HG02588 (cell line): ENCODE measurements around the gene JAKMIP2.
"Not testable (repeated sequence)": the region's sequence is repeated elsewhere in the genome, so short reads cannot be mapped to it uniquely, and the experiment has no call there.

ENCODE experiments used
- ATAC-seq: cut with Tn5 transposase; IDR thresholded peaks from one replicate; pipeline ENCODE4 v1.9.1; 2021; ENCODE audit warnings: mild to moderate bottlenecking, moderate library complexity; ENCODE audit not compliant: unreplicated experiment

The JAKMIP2 gene

DNA sequence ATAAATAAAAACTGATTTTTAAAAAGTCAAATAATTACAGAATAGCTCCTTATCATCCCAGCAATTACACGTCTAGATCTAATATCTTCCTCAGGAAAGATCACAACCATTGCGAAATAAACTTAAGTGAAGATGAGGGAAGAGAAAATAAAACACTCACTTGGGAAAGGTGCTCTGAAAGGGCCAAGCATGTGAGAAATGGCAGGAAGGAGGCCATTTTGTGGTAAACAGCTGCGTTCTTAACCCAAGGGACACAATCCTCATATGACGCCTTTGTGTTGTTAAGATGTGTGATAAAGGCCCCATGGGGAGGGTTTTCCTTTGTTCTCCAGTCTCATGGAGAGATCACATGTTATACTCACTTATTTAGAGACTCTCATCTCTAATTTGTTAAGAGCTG lies 32.5 kb downstream of the JAKMIP2 start:
- ATAC-seq, result no peak

DNA sequence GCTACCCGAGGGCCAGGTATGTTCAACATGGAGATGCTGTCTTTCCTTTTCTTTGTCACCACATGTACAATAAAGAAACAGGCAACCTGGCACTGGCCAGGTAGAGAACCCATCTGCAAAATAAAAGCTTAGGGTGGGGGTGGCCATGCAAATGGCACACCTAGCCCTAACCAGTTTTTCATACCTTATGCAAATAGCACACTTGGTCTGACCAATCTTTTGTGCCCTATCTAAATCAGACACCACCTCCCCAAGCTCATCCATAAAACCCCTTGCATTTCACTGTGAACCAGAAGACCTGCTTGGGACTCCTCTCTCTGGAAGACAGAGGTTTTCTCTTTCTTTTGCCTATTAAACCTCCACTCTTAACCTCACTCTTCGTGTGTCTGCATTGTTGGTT lies 33.9 kb downstream of the JAKMIP2 start:
- ATAC-seq, result no peak

DNA sequence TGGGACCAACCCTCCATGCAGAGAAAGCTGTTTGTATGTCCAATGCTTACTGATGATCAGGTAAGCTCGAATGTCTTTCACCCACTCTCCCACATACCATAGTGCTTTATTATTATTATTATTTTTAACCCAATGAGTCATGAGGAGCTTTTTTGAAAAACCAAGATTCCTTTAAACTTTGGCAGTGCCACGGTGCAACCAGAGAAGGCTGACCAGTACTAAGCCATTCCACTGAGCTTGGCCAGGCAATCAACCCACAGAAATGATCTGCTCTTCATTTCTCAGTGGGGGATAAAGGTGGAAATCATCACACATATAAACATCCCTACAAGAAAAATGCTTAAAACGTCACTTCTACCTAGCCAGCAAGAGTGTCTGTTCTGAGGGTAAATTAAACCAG lies 35.5 kb downstream of the JAKMIP2 start:
- ATAC-seq, result no peak

DNA sequence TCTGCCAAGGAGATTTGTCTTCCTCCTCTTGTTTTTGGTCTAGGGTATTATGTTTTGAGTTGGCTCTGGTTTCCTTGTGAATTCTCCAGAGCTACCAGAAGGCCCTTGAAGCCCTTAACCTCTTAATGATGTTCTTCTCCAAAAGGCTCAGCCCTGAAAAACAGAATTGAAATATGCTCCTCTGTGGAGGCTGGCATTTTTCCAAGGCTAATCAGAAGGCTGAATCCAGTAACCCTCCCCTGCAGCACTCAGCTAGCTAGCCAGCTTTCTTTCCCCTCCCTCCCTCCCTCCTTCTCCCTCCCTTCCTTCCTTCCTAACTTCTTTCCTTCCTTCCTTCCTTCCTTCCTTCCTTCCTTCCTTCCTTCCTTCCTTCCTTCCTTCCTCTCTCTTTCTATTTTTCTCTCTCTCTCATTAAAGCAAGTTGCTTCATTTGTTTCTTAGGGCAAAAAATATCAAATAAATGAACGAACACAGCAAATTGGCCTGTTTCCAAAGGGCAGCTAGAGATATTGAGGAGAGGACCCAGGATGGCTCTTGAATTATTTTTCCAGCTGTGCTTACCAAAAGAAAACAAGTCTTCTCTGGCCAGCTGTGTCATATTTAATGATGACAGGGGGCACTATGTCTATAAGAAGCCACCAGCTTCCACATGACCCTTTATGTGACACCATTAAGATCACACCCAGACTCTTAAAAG lies 38.7 kb downstream of the JAKMIP2 start:
- no peak for ATAC-seq

GRCh38 chr5:147743012-147743411 lies 39.5 kb downstream of the JAKMIP2 start:
- ATAC-seq, result no peak

DNA sequence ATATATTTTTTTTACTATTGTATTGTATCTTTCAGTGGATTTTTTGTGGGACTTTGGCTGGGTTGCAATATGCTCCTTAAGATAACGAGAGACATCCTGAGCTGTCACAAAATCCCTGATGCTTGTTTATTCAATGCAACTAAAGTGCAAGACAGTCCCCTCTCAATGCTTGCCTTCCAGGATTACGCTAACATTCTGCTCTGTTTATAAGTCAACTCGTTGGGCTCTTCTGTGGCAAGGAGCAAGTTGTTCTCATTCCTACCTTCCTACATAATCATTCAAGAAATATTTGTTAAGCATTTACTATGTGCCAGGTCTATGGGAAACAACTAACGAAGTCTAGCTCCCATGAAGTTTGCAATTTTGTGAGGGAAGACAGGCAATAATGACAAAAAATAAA lies 40.4 kb downstream of the JAKMIP2 start:
- ATAC-seq, result no peak

DNA sequence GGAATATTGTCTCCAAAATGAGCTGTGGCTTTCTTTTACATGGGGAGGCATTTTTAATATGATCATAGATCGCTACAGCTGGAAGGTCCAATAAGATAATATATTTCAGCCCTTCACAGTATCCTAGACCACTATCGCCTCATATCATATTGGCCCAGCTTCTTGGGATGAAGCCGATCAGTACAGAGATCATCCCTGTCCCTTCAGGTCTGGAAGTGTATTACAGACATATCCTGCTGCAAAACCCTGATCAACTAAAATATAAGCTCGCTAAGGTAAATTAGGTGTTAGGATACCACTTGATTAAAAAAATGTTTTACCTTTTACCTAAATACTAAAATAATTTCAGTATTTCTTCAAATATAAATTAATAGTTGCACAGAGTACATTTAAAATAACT lies 41.7 kb downstream of the JAKMIP2 start:
- ATAC-seq, result no peak

DNA sequence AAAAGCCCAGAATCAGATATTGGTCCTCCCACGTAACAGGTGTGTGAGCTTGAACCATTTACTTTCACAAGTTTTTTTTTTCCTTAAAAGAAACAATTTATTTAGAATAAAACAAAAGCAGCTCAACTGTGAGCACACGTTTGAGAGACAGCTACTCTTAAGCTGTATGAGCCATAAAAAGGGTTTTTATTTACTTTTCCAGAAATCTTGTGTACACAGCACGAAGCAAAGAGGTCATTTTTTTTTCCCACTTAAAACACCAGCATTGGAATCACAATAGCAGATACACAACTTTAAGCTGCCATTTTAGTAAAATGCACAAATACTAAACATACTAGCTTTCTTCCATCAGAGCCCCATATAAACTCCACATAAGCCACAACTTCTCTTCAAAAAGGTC lies 44.6 kb downstream of the JAKMIP2 start:
- ATAC-seq, result no peak

DNA sequence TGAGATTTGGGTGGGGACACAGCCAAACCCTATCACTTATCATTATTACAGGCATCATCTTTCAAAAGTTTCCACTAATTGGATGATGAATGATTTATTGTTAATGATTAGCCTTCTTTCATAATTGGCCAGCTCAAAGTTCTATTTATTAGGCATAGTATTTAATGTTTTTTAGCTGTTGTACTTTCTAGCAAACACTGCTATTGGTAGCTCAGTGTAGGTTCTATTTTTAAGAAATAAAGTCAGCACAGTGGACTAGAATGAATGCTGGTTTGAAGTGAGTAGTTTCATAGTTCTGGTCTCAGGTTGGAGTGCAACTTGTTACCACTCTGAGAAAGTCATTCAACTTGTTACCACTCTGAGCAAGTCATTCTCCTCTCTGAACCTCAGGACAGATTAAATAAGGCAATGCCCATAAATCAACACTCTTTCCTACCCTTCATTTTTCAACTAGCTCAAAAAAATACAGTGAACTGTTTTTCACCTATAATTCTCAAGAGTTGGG lies 46.9 kb downstream of the JAKMIP2 start:
- ATAC-seq, result no peak

GRCh38 chr5:147734894-147735293 lies 47.6 kb downstream of the JAKMIP2 start:
- no peak for ATAC-seq

DNA sequence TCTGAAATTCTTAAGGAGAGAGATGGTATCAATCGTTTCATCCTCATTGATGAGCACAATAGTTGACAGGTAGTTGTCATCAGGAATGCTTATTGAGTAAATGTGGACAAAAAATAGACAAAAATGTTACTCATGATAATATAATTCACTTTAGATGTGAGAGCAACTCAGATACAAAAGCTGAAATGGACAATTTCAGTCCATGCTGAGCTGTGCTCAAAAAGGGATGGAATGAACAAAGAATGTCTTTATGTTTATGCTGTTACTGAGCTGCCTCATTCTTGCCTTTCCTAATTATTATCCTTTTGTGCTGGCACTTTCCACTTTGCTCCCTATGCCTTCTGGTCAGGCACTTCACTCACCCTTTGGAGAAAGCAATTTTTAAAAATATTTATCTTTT lies 49.5 kb downstream of the JAKMIP2 start:
- ATAC-seq, result no peak

DNA sequence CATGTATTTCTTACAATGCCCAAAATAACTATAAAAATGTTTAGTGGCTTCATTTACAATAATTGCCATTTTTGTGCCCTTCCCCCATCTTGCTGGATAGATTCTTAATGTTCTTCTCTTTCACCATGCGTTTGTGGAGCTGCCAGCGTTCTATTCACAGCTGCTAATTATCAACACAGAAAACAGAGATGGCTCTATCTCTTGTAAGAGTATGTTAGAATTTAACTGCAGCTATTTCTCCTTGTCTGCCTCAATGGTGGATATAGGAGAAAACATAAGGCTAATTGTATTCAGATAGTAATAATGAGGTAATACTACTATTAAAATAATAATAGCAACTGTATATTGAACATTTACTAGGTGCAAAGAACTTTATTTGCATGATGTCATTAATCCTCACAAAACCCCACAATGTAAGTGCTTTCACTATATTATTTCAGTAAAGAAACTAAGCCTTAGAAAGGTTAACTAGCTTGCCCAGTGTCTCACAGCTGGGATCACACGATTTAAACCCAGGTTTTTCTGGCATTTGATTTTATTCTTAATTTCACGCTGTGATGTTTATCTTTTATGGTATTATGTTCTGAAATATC lies 50.1 kb downstream of the JAKMIP2 start:
- ATAC-seq, result no peak

- no peak for ATAC-seq
These were observed 50.9 kb downstream of the JAKMIP2 start for GRCh38 chr5:147731431-147732290.

- no peak for ATAC-seq
These were observed 55.3 kb downstream of the JAKMIP2 start for GRCh38 chr5:147727200-147727599.

DNA sequence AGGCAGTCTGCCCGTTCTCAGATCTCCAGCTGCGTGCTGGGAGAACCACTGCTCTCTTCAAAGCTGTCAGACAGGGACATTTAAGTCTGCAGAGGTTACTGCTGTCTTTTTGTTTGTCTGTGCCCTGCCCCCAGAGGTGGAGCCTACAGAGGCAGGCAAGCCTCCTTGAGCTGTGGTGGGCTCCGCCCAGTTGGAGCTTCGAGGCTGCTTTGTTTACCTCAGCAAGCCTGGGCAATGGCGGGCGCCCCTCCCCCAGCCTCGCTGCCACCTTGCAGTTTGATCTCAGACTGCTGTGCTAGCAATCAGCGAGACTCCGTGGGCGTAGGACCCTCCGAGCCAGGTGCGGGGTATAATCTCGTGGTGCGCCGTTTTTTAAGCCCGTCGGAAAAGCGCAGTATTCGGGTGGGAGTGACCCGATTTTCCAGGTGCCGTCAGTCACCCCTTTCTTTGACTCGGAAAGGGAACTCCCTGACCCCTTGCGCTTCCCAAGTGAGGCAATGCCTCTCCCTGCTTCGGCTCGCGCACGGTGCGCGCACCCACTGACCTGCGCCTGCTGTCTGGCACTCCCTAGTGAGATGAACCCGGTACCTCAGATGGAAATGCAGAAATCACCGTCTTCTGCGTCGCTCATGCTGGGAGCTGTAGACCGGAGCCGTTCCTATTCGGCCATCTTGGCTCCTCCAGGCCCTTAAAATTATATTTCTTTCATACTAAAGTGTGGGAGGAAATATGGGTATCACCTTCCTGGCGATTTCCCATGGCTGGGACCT lies 61.2 kb downstream of the JAKMIP2 start:
- not testable (repeated sequence) for ATAC-seq

GRCh38 chr5:147713550-147714295 lies 68.8 kb downstream of the JAKMIP2 start:
- no peak for ATAC-seq

GRCh38 chr5:147712598-147712997 lies 69.9 kb downstream of the JAKMIP2 start:
- ATAC-seq, result no peak

DNA sequence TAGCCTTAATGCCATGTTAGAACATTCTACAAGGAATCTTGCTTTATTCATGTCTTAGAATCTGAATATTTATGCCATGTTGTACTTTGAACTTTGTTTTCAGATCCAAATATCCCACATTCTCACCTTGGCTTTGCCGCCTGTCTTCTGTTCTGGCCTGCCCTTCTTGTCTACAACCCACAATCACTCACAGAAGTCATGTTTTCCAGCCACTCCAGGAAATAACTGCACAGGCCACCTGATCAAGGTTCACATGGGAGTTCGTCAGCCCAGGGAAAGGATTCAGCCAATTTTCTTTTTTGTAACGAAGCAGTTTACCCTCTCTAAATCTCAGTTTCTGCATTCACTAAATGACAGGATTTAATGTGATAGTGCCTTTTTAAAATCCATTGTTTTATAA lies 70.5 kb downstream of the JAKMIP2 start:
- ATAC-seq, result no peak

DNA sequence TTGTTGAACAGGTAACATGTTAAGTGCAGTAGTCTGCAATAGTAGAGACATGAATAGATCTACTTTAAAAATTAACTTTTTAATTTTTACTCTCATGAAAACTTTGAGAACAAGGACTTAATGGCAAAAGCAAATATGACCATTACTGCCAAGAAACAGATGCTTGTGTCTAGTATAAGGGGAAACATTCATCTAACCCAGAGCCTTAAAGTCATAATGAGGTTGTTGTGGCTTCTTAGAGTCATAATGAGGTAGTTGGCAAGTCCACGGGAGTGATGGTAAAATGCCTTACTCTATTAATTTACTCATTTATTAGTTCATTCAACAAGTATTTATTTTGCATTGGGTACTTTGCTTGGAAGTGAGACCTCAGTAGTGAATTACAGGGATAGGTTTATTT lies 71.5 kb downstream of the JAKMIP2 start:
- no peak for ATAC-seq

DNA sequence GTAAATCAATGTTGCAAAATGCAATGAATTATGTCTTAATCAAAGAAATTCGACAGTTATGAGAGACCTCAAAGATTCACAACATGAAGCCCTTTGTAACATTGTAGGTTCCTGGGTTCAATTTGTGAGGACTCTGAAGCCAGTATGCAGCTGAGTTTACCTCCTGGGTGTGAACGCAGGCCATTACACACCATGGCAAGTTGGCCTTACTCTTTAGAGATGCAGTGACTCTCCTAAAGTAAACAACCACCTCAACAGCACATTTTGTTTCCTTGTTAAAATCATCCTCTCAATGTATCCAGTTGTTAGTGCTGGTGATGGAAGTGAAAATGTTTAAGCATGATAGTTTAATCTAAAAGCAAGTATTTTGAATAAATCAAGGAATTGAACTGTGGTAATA lies 73.8 kb downstream of the JAKMIP2 start:
- ATAC-seq, result no peak
